Measurements from ENCODE around the gene PCDHA8. TPM values are rescaled to one million over a fixed set of nuclear protein-coding genes. Genes with fewer than 3 reads are reported as not detected.
"Not testable (repeated sequence)": the region's sequence is repeated elsewhere in the genome, so short reads cannot be mapped to it uniquely, and the experiment has no call there.

The PCDHA8 gene
- total RNA-seq, 6 experiments from 2014 or later = 0.05 to 0.12 TPM; not detected in 4

DNA sequence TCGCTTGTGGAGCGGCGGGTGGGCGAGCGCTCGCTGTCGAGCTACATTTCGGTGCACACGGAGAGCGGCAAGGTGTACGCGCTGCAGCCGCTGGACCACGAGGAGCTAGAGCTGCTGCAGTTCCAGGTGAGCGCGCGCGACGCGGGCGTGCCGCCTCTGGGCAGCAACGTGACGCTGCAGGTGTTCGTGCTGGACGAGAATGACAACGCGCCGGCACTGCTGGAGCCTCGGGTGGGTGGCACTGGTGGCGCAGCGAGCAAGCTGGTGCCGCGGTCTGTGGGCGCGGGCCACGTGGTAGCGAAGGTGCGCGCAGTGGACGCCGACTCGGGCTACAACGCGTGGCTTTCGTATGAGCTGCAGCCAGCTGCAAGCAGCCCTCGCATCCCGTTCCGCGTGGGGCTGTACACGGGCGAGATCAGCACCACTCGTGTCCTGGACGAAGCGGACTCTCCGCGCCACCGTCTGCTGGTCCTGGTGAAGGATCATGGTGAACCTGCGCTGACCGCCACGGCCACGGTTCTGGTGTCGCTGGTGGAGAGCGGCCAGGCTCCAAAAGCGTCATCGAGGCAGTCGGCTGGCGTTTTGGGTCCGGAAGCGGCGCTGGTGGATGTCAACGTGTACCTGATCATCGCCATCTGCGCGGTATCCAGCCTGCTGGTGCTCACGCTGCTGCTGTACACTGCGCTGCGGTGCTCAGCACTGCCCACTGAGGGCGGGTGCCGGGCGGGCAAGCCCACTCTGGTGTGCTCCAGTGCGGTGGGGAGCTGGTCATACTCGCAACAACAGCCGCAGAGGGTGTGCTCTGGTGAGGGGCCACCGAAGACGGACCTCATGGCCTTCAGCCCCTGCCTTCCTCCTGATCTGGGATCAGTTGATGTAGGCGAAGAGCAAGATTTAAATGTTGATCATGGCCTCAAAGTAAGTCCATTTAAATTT, 2.1 kb downstream of the PCDHA8 start:
- no peak overlapping the region for H3K4me3 Mint-ChIP-seq
- no peak overlapping the region for H3K27ac Mint-ChIP-seq
- H3K36me3 Mint-ChIP-seq (ENCODE audit: low read depth) = peaks cover 6% of the 10 kb centered on the region; the same call in 1 of the 2 replicates
- DNase-seq = no peak
- H3K4me1 Mint-ChIP-seq (ENCODE audit: low read depth) = no peaks in the 10 kb centered on the region
- H3K27me3 Mint-ChIP-seq (ENCODE audit: insufficient read depth) = no peaks in the 10 kb centered on the region; the same call in 1 of the 2 replicates
- H3K9me3 Mint-ChIP-seq = peaks cover 22% of the 10 kb centered on the region
- TF ChIP-seq, protein P1, sequence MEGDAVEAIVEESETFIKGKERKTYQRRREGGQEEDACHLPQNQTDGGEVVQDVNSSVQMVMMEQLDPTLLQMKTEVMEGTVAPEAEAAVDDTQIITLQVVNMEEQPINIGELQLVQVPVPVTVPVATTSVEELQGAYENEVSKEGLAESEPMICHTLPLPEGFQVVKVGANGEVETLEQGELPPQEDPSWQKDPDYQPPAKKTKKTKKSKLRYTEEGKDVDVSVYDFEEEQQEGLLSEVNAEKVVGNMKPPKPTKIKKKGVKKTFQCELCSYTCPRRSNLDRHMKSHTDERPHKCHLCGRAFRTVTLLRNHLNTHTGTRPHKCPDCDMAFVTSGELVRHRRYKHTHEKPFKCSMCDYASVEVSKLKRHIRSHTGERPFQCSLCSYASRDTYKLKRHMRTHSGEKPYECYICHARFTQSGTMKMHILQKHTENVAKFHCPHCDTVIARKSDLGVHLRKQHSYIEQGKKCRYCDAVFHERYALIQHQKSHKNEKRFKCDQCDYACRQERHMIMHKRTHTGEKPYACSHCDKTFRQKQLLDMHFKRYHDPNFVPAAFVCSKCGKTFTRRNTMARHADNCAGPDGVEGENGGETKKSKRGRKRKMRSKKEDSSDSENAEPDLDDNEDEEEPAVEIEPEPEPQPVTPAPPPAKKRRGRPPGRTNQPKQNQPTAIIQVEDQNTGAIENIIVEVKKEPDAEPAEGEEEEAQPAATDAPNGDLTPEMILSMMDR (IDR thresholded peaks at IDR 0.05) = no peak

DNA sequence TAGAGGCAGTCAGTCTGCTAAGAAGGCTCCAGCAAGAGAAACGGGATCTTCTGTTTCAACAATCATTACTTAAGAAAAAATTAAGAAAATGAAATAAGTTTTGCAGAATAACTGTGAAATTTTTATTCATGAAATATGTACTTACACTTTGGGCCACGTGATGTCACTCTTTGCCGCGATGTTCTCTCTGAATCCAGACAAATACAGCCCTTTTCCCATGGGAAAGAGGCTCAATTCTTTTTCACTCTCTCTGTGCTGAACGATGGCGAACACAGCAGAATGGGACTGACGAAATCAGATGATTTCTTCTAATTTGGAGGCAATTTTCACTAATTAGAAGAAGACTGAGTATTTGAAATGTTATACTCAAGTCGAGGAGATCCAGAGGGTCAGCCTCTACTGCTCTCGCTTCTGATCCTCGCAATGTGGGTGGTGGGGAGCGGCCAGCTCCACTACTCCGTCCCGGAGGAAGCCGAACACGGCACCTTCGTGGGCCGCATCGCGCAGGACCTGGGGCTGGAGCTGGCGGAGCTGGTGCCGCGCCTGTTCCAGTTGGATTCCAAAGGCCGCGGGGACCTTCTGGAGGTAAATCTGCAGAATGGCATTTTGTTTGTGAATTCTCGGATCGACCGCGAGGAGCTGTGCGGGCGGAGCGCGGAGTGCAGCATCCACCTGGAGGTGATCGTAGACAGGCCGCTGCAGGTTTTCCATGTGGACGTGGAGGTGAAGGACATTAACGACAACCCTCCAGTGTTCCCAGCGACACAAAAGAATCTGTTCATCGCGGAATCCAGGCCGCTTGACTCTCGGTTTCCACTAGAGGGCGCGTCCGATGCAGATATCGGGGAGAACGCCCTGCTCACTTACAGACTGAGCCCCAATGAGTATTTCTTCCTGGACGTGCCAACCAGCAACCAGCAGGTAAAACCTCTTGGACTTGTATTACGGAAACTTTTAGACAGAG, 7.4 kb downstream of the PCDHA8 start, which contains the start of gene PCDHA9:
Gene PCDHA9, plus strand, starts transcription at position 244 of the 964 bp plus-strand sequence. Its CDS starts 114 bp downstream, at position 358.
- not testable (repeated sequence) for H3K27me3 Mint-ChIP-seq (ENCODE audit: insufficient read depth); H3K9me3 Mint-ChIP-seq; H3K4me1 Mint-ChIP-seq (ENCODE audit: low read depth); H3K4me3 Mint-ChIP-seq; DNase-seq; H3K27ac Mint-ChIP-seq; H3K36me3 Mint-ChIP-seq (ENCODE audit: low read depth)

DNA sequence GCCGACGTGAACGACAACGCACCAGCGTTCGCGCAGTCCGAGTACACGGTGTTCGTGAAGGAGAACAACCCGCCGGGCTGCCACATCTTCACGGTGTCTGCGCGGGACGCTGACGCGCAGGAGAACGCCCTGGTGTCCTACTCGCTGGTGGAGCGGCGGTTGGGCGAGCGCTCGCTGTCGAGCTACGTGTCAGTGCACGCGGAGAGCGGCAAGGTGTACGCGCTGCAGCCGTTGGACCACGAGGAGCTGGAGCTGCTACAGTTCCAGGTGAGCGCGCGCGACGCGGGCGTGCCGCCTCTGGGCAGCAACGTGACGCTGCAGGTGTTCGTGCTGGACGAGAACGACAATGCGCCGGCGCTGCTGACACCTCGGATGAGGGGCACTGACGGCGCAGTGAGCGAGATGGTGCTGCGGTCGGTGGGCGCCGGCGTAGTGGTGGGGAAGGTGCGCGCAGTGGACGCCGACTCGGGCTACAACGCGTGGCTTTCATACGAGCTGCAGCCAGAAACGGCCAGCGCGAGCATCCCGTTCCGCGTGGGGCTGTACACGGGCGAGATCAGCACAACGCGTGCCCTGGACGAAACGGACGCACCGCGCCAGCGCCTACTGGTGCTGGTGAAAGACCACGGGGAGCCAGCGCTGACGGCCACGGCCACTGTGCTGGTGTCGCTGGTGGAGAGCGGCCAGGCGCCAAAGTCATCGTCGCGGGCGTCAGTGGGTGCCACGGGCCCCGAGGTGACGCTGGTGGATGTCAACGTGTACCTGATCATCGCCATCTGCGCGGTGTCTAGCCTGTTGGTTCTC, 9.0 kb downstream of the PCDHA8 start:
- not testable (repeated sequence) for H3K4me1 Mint-ChIP-seq (ENCODE audit: low read depth); H3K4me3 Mint-ChIP-seq; H3K9me3 Mint-ChIP-seq; H3K36me3 Mint-ChIP-seq (ENCODE audit: low read depth); H3K27ac Mint-ChIP-seq; DNase-seq; H3K27me3 Mint-ChIP-seq (ENCODE audit: insufficient read depth)

DNA sequence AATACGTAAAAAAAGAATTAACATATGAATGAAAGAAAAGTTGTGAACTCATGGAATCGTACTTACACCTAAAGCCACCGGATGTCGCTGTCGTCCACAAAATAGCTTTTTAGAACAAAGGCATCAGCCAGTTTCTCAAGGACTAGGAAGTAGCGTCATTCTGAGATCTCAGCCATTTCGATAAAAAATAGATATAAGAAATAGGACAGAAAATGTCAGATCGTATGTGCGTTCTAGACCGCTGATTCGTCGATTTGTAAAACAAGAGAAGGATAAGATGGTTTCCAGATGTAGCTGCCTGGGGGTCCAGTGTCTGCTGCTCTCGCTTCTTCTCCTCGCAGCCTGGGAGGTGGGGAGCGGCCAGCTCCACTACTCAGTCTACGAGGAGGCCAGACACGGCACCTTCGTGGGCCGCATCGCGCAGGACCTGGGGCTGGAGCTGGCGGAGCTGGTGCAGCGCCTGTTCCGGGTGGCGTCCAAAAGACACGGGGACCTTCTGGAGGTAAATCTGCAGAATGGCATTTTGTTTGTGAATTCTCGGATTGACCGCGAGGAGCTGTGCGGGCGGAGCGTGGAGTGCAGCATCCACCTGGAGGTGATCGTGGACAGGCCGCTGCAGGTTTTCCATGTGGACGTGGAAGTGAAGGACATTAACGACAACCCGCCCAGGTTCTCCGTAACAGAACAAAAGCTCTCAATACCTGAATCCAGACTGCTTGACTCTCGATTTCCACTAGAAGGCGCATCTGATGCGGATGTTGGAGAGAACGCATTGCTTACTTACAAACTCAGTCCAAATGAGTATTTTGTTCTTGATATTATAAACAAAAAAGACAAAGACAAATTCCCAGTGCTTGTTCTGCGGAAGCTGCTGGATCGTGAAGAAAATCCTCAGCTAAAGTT, 15.0 kb downstream of the PCDHA8 start, which contains the start of gene PCDHA10:
Gene PCDHA10, plus strand, starts transcription at position 126 of the 903 bp plus-strand sequence. Its CDS starts 152 bp downstream, at position 278.
- no peaks in the 10 kb centered on the region for H3K27me3 Mint-ChIP-seq (ENCODE audit: insufficient read depth)
- H3K9me3 Mint-ChIP-seq = peaks cover 35% of the 10 kb centered on the region
- no peaks in the 10 kb centered on the region for H3K4me1 Mint-ChIP-seq (ENCODE audit: low read depth)
- H3K36me3 Mint-ChIP-seq (ENCODE audit: low read depth) = peaks cover 7% of the 10 kb centered on the region; the same call in 1 of the 2 replicates
- no peak within 1 kb of the TSS for H3K27ac Mint-ChIP-seq
- H3K4me3 Mint-ChIP-seq = no peak within 1 kb of the TSS
- DNase-seq = no peak
- TF ChIP-seq, protein P1 (IDR thresholded peaks at IDR 0.05) = 0 out of 2 replicates have a peak, but pooled peaks have one; percentile 20

DNA sequence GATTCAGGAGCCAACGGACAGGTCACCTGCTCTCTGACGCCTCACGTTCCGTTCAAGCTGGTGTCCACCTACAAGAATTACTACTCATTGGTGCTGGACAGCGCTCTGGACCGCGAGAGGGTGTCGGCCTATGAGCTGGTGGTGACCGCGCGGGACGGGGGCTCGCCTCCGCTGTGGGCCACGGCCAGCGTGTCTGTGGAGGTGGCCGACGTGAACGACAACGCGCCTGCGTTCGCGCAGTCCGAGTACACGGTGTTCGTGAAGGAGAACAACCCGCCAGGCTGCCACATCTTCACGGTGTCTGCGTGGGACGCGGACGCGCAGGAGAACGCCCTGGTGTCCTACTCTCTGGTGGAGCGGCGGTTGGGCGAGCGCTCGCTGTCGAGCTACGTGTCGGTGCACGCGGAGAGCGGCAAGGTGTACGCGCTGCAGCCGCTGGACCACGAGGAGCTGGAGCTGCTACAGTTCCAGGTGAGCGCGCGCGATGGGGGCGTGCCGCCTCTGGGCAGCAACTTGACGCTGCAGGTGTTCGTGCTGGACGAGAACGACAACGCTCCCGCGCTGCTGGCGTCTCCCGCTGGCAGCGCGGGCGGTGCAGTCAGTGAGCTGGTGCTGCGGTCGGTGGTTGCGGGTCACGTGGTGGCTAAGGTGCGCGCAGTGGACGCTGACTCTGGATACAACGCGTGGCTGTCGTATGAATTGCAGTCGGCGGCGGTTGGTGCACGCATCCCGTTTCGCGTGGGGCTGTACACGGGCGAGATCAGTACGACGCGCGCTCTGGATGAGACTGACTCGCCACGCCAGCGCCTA, 16.4 kb downstream of the PCDHA8 start:
- no peak for DNase-seq
- Mint-ChIP-seq H3K9me3 (peaks cover 48% of the 10 kb centered on the region), H3K4me3 (no peak overlapping the region), H3K36me3 (ENCODE audit: low read depth) (peaks cover 7% of the 10 kb centered on the region; the same call in 1 of the 2 replicates), H3K27ac (no peak overlapping the region), H3K4me1 (ENCODE audit: low read depth) (no peaks in the 10 kb centered on the region), H3K27me3 (ENCODE audit: insufficient read depth) (no peaks in the 10 kb centered on the region)
- TF ChIP-seq, protein P1 (IDR thresholded peaks at IDR 0.05) = no peak

Measured in HFFc6 (cell line).